Naive thymus-derived CD4-positive, alpha-beta T cell (primary cell): Measurements from ENCODE around the gene MAG. TPM values are rescaled to one million over a fixed set of nuclear protein-coding genes. Genes with fewer than 3 reads are reported as not detected.

Experiments
- ATAC-seq: fragments of 150-1000 bp; cut with Tn5 transposase; 2 replicates; pipeline ENCODE4 v1.10.0; 2021; ENCODE audit warnings: mild to moderate bottlenecking, moderate library complexity
- CTCF ChIA-PET: fragments of 350-600 bp; sonication (Branson Sonifier 250); formaldehyde crosslinking; loops from one replicate; lab custom pipeline; 2021; ENCODE audit warnings: antibody characterized with exemption; lab: Charles Lee
- POLR2A ChIA-PET: fragments of 350-600 bp; sonication (Branson Sonifier 250); formaldehyde crosslinking; loops from one replicate; lab custom pipeline; 2021; ENCODE audit warnings: antibody characterized with exemption, inconsistent platforms; lab: Charles Lee
- DNase-seq, 9 donors: peaks; one replicate each; pipeline versions ENCODE4 v3.0.0 to v3.0.0-alpha.2; 2020 to 2022; ENCODE audit warnings: mixed read lengths in 1 of 9
- H3K27ac ChIP-seq: one replicate; pipeline ENCODE4 v1.7.0; 2013; ENCODE audit warnings: mild to moderate bottlenecking, low read depth, low read length, moderate library complexity
- H3K27me3 ChIP-seq, 2 donors: one replicate each; pipeline ENCODE4 v1.7.0; 2013; ENCODE audit warnings: low read length in 2 of 2, mild to moderate bottlenecking in 2 of 2, moderate library complexity in 2 of 2; ENCODE audit not compliant: control insufficient read depth in 2 of 2, insufficient read depth in 2 of 2
- H3K36me3 ChIP-seq, 3 experiments: 1 replicate in 2 of 3; 2 replicates in 1 of 3; pipeline ENCODE4 v1.7.0; 2013; ENCODE audit warnings: low read length in 3 of 3, mild to moderate bottlenecking in 3 of 3, moderate library complexity in 1 of 3; ENCODE audit not compliant: insufficient read depth in 3 of 3, control insufficient read depth in 2 of 3
- H3K4me1 ChIP-seq, 2 donors: one replicate each; pipeline ENCODE4 v1.7.0; 2013; ENCODE audit warnings: low read length in 2 of 2, mild to moderate bottlenecking in 2 of 2, moderate library complexity in 1 of 2; ENCODE audit not compliant: control insufficient read depth in 2 of 2, insufficient read depth in 2 of 2
- H3K4me3 ChIP-seq: 2 replicates; pipeline ENCODE4 v1.7.0; 2013; ENCODE audit warnings: mild to moderate bottlenecking, low read length
- H3K9me3 ChIP-seq, 3 experiments: 1 replicate in 2 of 3; 2 replicates in 1 of 3; pipeline ENCODE4 v1.7.0; 2013; ENCODE audit warnings: low read length in 3 of 3; ENCODE audit not compliant: control insufficient read depth in 2 of 3
- H3K27ac Mint-ChIP-seq, 9 donors: one replicate each; pipeline ENCODE4 v1.8.0; 2020 to 2022; ENCODE audit warnings: mixed read lengths in 9 of 9, mild to moderate bottlenecking in 8 of 9, moderate library complexity in 5 of 9, inconsistent platforms in 2 of 9
- H3K27me3 Mint-ChIP-seq, 5 donors: one replicate each; pipeline ENCODE4 v1.8.0; 2021 to 2022; ENCODE audit warnings: mixed read lengths in 5 of 5, mild to moderate bottlenecking in 1 of 5
- H3K36me3 Mint-ChIP-seq, 5 donors: one replicate each; pipeline ENCODE4 v1.8.0; 2020 to 2022; ENCODE audit warnings: mixed read lengths in 5 of 5, mild to moderate bottlenecking in 3 of 5, inconsistent platforms in 1 of 5
- H3K4me1 Mint-ChIP-seq, 7 donors: one replicate each; pipeline ENCODE4 v1.8.0; 2020 to 2022; ENCODE audit warnings: mixed read lengths in 7 of 7, mild to moderate bottlenecking in 3 of 7, inconsistent platforms in 1 of 7
- H3K4me3 Mint-ChIP-seq, 10 donors: one replicate each; pipeline ENCODE4 v1.8.0; 2020 to 2022; ENCODE audit warnings: mild to moderate bottlenecking in 10 of 10, mixed read lengths in 10 of 10, moderate library complexity in 6 of 10, inconsistent platforms in 2 of 10
- H3K9me3 Mint-ChIP-seq, 11 donors: one replicate each; pipeline ENCODE4 v1.8.0; 2020 to 2022; ENCODE audit warnings: mixed read lengths in 11 of 11, mild to moderate bottlenecking in 4 of 11, inconsistent platforms in 1 of 11, moderate library complexity in 1 of 11
- intact Hi-C, 2 donors: fragments of 100-400 bp; cut with micrococcal nuclease; formaldehyde crosslinking; loops; one replicate each; pipeline ENCODE4 v1.15.1; 2023
- polyA plus RNA-seq, 2 donors: library from polyadenylated mRNA; unstranded; fragments of 300-500 nt; fragmentation: Illumina TruSeq; gene quantifications; one replicate each; pipeline ENCODE4 v1.2.3, GENCODE V29; 2021
- total RNA-seq, 6 experiments: library from RNA in 5 of 6; stranded (reverse) in 5 of 6; gene quantifications; 1 replicate in 5 of 6; 2 replicates in 1 of 6; pipeline ENCODE4 v1.2.3 and lab custom pipeline; 2021 to 2026

MAG gene
- total and polyA plus RNA-seq, 7 experiments from 2014 or later, result 0.29 to 0.31 TPM; not detected in 5

GRCh38 chr19:35295792-35296462, 4.0 kb downstream of the MAG start:
- peak in 7 of 9 donors; percentile 27 to 54 (median 45) for DNase-seq
- peak; percentile 72 for ATAC-seq
- Histone ChIP-seq H3K36me3 (no peaks in the 10 kb centered on the region), H3K4me1 (peaks cover 0 to 12% of the 10 kb centered on the region in 2 donors), H3K27me3 (no peaks in the 10 kb centered on the region), H3K9me3 (no peaks in the 10 kb centered on the region), H3K27ac (no peak overlapping the region), H3K4me3 (no peak overlapping the region)
- CTCF ChIA-PET, result interaction anchor here (1.3 kb wide), 1 partner anchor 155 kb away, joined by 3 read pairs; no protein-coding TSS in a partner anchor
- Mint-ChIP-seq H3K9me3 (no peaks in the 10 kb centered on the region), H3K36me3 (no peaks in the 10 kb centered on the region), H3K27ac (peak overlapping the region in 4 of 9 donors; percentile 20 to 59 (median 35)), H3K27me3 (peaks cover 0 to 2% (median 0%) of the 10 kb centered on the region in 5 donors), H3K4me1 (peaks cover 0 to 11% (median 2%) of the 10 kb centered on the region in 7 donors), H3K4me3 (peak overlapping the region in 8 of 10 donors; percentile 4 to 50 (median 36))
- intact Hi-C loops, result no loop called here
- POLR2A ChIA-PET, result interaction anchor here (1.2 to 1.3 kb wide), 2 partner anchors 12 to 29 kb away, joined by 3 to 5 read pairs; no protein-coding TSS in a partner anchor

DNA sequence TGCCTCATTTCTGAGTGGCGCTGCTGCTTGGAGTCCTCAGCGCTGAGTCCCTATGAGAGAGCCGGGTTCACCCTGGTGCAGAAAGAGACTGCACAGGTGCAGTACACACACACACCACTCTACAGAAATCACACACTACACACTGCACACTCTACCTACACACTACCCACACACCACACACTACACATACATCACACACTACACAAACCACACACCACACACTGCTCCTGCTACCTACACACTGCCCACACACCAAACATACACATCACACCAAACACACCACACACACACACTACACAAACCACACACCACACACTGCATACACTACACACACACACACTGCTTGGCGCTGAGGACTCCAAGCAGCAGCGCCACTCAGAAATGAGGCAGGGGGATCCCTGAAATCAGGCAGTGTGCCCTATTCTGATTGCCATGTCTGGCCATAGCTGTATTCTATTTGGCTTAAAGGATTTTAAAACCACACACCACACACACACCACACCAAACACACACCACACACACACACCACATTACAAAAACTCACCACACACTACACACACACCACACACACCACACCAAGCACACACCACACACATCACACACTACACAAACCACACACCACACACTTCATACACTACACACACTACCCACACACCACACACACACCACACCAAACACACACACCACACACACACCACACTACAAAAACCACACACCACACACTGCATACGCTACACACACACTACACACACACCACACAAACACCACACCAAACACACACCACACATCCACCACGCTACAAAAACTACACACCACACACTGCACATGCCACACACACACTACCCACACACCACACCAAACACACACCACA, 4.9 kb downstream of the MAG start:
- Histone ChIP-seq H3K36me3 (no peaks in the 10 kb centered on the region), H3K27ac (no peak overlapping the region), H3K27me3 (no peaks in the 10 kb centered on the region), H3K4me1 (peaks cover 0 to 12% of the 10 kb centered on the region in 2 donors), H3K4me3 (no peak overlapping the region), H3K9me3 (no peaks in the 10 kb centered on the region)
- POLR2A ChIA-PET, result no interaction called here
- DNase-seq (no peak), ATAC-seq (peak; percentile 16)
- Mint-ChIP-seq H3K27me3 (peaks cover 0 to 2% (median 0%) of the 10 kb centered on the region in 5 donors), H3K27ac (no peak overlapping the region), H3K4me3 (no peak overlapping the region), H3K36me3 (no peaks in the 10 kb centered on the region), H3K4me1 (peaks cover 0 to 11% (median 2%) of the 10 kb centered on the region in 7 donors), H3K9me3 (no peaks in the 10 kb centered on the region)
- CTCF ChIA-PET, result no interaction called here
- intact Hi-C loops, result no loop called here

DNA sequence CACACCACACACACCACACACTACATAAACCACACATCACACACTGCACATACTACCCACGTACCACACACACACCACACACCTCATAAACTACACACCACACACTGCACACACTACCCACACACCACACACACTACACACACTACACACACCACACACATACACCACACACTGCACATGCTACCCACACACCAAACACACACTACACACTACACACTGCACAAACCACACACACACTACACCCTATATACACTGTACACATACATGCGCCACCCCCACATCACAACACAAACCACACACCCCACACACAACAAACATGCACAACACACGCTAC, 5.5 kb downstream of the MAG start:
- ChIA-PET CTCF (no interaction called here), POLR2A (no interaction called here)
- H3K36me3 ChIP-seq, result no peaks in the 10 kb centered on the region
- no peak for ATAC-seq
- DNase-seq, result no peak
- peaks cover 0 to 12% of the 10 kb centered on the region in 2 donors for H3K4me1 ChIP-seq
- Mint-ChIP-seq H3K4me1 (peaks cover 0 to 11% (median 2%) of the 10 kb centered on the region in 7 donors), H3K9me3 (no peaks in the 10 kb centered on the region), H3K27ac (no peak overlapping the region), H3K36me3 (no peaks in the 10 kb centered on the region), H3K27me3 (peaks cover 0 to 2% (median 0%) of the 10 kb centered on the region in 5 donors), H3K4me3 (no peak overlapping the region)
- H3K9me3 ChIP-seq, result no peaks in the 10 kb centered on the region
- intact Hi-C loops, result no loop called here
- H3K4me3 ChIP-seq, result no peak overlapping the region
- no peak overlapping the region for H3K27ac ChIP-seq
- H3K27me3 ChIP-seq, result no peaks in the 10 kb centered on the region

GRCh38 chr19:35297922-35298321, 6.0 kb downstream of the MAG start:
- peaks cover 0 to 12% of the 10 kb centered on the region in 2 donors for H3K4me1 ChIP-seq
- intact Hi-C loops, result no loop called here
- CTCF ChIA-PET, result no interaction called here
- Mint-ChIP-seq H3K4me1 (peaks cover 0 to 11% (median 2%) of the 10 kb centered on the region in 7 donors), H3K9me3 (no peaks in the 10 kb centered on the region), H3K27me3 (peaks cover 0 to 2% (median 0%) of the 10 kb centered on the region in 5 donors), H3K36me3 (no peaks in the 10 kb centered on the region), H3K27ac (no peak overlapping the region), H3K4me3 (no peak overlapping the region)
- H3K36me3 ChIP-seq, result no peaks in the 10 kb centered on the region
- no peaks in the 10 kb centered on the region for H3K27me3 ChIP-seq
- DNase-seq (no peak), ATAC-seq (no peak)
- POLR2A ChIA-PET, result no interaction called here
- no peaks in the 10 kb centered on the region for H3K9me3 ChIP-seq
- H3K27ac ChIP-seq, result no peak overlapping the region
- no peak overlapping the region for H3K4me3 ChIP-seq

DNA sequence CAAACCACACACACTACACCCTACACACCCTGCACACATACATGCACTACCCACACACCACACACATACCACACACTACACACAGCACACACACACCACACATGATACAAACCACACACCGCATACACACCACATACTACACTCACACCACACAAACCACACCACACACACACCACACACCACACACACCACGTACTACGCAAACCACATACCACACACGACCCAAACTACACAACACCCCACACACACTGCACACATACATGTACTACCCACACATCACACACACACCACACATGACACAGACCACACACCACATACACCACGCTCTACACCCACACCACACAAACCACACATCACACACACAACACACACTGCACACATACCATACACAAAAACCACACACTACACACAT, 6.6 kb downstream of the MAG start:
- no peak overlapping the region for H3K4me3 Mint-ChIP-seq
- H3K27ac ChIP-seq, result no peak overlapping the region
- H3K27me3 Mint-ChIP-seq, result no peaks in the 10 kb centered on the region
- CTCF ChIA-PET, result no interaction called here
- ATAC-seq (no peak), DNase-seq (no peak)
- H3K27ac Mint-ChIP-seq, result no peak overlapping the region
- peaks cover 0 to 11% (median 2%) of the 10 kb centered on the region in 7 donors for H3K4me1 Mint-ChIP-seq
- no peaks in the 10 kb centered on the region for H3K27me3 ChIP-seq
- peaks cover 0 to 12% of the 10 kb centered on the region in 2 donors for H3K4me1 ChIP-seq
- POLR2A ChIA-PET, result no interaction called here
- H3K36me3 ChIP-seq, result no peaks in the 10 kb centered on the region
- no peaks in the 10 kb centered on the region for H3K36me3 Mint-ChIP-seq
- H3K9me3 ChIP-seq, result no peaks in the 10 kb centered on the region
- H3K4me3 ChIP-seq, result no peak overlapping the region
- H3K9me3 Mint-ChIP-seq, result no peaks in the 10 kb centered on the region
- intact Hi-C loops, result no loop called here

DNA sequence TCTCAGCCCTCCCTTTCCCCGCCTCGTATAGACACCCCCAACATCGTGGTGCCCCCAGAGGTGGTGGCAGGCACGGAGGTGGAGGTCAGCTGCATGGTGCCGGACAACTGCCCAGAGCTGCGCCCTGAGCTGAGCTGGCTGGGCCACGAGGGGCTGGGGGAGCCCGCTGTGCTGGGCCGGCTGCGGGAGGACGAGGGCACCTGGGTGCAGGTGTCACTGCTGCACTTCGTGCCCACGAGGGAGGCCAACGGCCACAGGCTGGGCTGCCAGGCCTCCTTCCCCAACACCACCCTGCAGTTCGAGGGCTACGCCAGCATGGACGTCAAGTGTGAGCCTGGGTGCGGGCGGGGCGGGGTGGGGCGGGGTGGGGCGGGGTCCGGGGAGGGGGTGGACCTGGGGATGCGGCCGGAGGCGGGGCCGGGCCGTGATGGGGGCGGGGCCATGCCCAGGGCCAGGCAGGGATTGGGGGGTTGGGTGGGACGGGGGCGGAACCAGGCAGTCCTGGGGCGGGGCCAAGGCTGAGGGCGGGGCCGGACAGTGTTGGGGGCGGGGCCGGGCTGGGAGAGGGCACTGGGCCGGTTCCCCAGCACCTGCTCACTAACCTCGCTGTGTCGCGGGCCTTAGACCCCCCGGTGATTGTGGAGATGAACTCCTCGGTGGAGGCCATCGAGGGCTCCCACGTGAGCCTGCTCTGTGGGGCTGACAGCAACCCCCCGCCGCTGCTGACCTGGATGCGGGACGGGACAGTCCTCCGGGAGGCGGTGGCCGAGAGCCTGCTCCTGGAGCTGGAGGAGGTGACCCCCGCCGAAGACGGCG, 7.8 kb downstream of the MAG start:
- CTCF ChIA-PET, result no interaction called here
- Mint-ChIP-seq H3K27ac (no peak overlapping the region), H3K36me3 (no peaks in the 10 kb centered on the region), H3K4me3 (no peak overlapping the region), H3K9me3 (no peaks in the 10 kb centered on the region), H3K4me1 (peaks cover 0 to 7% (median 0%) of the 10 kb centered on the region in 7 donors), H3K27me3 (no peaks in the 10 kb centered on the region)
- intact Hi-C loops, result no loop called here
- no peak overlapping the region for H3K4me3 ChIP-seq
- H3K27ac ChIP-seq, result no peak overlapping the region
- no peak for ATAC-seq
- DNase-seq, result no peak
- no peaks in the 10 kb centered on the region for H3K36me3 ChIP-seq
- H3K4me1 ChIP-seq, result peaks cover 0 to 12% of the 10 kb centered on the region in 2 donors
- no peaks in the 10 kb centered on the region for H3K9me3 ChIP-seq
- H3K27me3 ChIP-seq, result no peaks in the 10 kb centered on the region
- POLR2A ChIA-PET, result no interaction called here
